HG03064 (cell line): ENCODE measurements around the gene ARL8A.
"Not testable (repeated sequence)": the region's sequence is repeated elsewhere in the genome, so short reads cannot be mapped to it uniquely, and the experiment has no call there.

Experiments used
- ATAC-seq: cut with Tn5 transposase; IDR thresholded peaks from one replicate; pipeline ENCODE4 v1.9.1; 2021; ENCODE audit warnings: low read depth; ENCODE audit not compliant: unreplicated experiment

Gene ARL8A

DNA sequence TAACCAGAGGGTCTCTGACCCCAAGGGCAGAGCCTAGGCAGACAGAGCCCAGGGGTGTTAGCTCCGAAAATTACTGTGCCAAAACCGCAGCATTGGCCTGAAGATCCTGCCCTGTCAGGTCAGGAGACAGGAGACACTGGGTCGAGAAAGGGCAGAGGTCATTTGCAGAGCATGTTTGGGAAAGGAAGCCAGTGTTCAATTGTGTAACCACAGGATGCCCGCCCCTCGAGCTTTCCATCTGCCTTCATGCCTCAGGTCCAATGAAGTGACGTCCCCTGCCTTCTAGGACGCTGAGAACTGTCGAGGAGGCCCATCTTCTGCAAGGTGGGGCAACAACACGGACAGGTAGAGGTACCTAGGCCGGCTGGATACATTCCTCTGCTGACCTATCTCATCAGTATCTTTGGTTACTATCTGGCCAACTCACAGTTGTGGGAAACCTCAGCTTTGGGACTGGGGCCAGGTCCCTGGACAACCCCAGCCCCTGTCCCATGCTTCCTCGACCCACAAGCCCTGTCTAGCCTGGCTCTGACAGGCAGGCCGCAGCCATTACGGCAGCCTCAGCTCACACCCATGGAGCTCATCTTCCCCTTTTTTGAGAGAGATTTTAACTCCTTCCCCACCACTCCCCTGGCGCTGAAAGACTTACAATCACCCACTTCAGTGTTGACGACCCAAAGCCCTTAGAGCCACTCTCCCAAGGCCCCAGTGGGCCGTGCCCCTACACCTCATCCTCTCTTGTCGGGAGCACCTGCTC, 1.3 kb downstream of the ARL8A start:
- no peak for ATAC-seq

DNA sequence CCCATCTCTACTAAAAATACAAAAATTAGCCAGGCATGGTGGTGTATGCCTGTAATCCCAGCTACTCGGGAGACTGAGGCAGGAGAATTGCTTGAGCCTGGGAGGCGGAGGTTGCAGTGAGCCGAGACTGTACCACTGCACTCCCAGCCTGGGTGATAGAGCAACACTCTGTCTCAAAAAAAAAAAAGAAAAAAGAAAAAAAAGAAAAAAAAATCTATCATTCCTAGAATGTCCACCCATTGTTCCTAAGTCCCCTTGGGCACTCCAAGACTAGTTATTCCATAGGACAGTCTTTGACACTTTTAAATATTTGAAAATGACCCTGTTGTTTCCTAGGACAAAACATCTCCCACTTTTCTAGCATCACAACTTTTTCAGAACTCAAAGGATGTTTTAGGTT, 3.1 kb downstream of the ARL8A start:
- not testable (repeated sequence) for ATAC-seq

DNA sequence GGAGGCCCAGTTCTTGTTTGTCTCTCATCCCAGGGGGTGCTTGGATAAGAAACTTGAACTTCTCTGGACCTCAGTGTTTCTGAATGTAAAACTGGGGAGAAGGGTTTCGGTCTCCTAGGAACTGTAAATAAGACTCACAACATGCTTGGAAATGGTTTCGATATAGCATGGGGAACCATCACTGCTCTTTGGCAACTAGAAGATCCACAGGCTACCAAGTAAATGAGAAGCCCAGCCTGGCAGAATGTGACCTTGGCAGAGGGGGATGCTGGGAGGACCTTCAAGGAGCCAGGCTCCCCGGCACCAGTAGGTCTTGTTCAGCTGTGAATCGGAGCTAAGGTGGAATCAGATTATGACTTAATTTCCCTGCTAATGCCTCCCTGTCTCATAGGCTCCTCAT, 3.7 kb downstream of the ARL8A start:
- no peak for ATAC-seq

DNA sequence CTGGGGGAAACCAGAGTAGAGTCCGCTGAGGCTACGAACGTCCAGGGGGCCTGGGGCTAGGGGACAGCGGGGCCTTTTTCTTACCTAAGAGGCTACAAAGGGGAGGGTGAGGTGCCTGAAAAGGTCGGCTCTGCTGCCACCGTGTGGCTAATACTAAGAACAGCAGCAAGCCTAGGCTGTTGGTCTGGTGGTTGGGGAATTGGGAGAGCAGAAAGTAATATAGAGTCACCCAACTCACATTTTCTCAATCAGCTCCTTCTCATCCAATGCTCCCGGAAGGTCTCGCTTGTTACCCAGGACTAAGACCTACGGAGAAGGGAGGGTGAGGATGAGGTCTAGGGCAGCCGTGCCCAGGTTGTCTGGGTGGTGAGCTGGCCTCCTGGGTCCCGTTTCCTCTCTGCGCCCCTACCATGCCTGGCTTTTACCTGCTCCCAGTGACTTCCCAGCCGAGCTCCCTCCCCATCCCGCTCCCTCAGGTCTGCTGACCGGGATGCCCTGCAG, 9.3 kb downstream of the ARL8A start:
- no peak for ATAC-seq

DNA sequence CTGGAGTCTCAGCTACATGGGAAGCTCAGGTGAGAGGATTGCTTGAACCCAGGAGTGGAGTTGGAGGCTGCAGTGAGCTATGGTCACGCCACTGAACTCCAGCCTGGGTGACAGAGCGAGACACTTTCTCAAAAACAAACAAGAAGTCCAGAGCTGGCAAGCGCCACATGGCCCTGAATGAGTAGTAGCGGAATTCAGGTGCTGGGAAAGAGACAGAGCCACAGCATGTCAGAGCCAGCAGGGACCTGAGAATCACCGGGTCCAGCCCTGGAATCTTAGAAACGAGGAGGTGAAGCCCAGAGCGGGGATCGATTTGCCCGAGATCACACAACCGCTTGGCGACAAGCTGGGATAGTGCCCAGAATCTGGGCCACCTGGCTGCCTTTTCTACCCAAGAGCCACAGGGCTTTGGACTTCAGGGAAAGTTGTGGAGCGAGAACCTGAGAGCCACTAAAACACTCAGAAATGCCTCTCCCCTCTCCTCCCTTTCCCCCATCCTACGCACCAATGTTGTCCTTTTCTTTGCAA, 9.8 kb downstream of the ARL8A start:
- ATAC-seq = no peak

DNA sequence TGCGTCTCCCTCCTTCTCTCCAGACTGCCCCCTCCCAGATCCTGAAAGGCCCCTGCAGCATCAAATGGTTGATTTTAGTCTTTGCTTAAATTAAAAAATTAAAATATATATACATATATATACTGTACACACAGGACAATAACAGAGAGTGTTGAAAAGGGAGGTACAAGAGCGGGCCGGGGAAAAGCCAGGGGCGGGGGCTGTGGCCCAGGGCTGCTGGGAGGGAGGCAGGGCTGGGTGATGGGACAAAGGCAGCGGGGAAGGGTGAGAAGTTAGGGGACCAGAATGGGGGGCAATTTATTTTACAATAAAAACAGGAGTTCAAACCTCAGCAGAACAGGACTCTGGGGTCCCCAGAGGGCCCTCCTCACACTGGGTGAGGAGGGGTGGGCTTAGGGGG, 10.5 kb downstream of the ARL8A start:
- no peak for ATAC-seq

DNA sequence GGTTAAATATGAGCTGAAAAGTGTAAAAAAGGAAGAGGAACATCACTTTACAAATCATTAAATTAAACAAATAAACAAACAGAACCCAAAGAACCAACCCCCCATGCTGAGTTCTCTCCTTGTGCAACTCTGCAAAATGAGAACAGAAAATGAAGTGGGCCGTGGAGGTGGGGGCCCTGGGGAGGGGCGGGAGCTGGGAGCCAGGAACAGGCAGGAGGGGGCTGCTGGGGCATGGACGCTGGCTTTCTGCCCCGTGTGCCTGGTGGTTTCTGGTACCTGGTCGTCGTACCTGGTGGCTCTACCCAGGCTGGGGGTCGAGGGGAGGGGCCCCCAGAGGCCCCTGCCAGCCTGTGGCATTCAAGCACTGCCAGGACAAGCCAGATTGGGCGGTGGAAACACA, 11.0 kb downstream of the ARL8A start:
- no peak for ATAC-seq

DNA sequence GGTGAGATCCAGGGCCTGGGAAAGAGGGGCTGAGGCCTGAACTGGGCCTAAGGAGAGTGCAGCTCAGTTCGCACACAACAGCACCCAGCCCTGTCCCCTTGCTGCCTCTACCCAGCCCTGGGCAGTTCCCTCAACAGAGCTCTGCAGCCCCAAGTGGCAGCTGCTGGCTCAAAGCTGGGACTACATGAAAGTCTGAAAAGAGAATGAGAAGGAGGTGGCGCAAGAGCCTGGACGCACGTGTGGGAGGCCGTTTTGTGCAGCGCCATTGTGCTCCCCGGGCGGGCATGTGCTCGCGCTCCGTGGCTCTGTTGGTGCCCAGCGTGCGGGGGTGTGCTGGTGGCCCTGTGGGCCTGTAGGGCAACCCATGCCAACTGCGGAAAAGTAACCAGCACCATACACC, 11.5 kb downstream of the ARL8A start:
- no peak for ATAC-seq

DNA sequence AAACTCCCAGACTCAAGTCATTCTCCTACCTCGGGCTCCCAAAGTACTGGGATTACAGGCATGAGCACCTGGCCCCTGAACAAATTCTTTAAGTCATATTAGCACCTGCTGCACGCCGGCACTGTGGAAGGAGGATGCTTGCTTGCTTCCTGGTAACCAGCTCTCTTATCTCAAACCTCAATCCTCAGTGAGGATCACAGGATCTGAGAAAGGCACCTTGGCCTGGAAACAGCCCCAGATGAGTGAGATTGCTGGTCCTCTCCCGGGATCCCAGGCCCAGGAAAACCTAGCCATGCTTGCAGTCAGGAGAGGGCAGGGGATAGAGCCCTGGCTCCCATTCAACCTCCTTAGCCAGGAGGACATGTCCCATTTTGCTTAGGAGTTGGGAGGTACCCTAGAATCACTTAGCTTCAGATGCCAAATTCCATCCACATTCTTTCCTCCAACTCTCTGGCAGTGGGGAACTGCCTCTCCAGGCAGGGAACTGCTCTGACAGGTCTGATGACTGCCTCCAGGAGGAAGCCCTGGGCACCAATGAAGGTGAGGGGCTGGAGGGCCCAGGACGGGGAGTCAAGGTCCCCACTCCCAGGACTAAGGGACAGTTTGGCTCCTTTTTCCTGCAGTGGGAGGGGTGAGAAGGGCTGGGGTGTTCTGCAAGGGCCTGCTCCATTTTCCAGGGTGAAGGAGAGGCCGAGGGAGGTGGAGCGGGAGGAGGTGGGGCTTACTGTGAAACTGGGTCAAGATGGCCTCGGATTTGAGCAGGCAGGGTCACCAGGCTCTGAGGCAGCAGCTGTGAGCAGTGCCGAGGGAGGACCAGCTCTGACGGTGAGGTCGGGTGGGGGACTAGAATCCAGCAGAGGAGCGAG, 12.3 kb downstream of the ARL8A start:
- no peak for ATAC-seq

DNA sequence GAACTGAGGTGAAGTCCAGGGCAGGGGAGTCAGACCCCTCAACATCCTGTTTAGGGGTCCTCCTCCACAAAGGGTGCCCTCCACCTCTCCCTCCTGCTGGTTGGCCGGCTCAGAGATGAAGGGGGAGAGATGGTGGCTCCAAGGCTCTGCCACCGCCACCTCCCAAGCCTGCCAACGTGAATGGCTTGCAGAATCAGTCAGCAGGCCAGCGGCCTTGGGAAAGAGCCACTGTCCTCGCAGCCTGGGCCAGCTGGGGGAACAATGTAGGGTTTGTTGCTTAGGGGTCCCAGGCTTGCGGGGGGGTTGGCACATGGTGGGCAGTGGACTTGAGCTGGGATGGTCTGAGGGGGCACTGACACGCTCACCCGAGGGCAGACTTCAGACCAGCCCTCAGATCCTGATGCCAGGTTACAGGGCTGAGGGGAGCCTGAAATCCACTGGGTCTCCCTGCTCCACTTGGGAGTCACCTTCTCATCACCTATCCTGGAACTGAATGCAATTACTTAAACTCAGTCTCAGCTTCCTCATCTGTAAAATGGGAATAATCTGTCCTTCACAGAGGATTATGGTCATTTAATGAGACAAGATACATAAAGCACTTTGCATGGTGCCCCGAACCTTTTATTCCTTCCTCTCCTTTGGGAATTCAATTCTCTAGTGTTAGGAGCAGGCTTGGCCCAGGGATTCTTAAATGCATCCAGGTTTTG, 13.6 kb downstream of the ARL8A start:
- ATAC-seq = no peak

DNA sequence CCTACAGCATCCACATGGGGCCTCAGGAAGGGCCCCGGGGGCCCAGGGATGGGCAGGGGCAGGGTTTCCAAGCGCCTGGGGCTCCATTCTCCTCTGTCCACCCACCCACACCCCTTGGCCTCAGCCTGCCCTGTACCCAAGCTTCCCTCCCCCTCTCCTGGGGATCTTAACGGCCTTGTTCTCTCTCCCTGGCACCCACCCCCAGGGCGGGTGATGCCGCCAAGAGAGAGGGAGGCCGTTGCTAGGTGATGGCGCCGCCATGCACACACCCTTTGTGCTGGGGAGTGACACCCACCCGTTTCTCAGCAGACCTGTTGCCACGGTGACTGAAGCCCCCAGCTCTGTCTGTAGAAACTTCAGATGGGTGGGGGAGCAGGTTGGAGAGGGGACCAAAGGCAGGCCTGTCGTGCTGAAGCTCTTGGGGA, 14.2 kb downstream of the ARL8A start:
- no peak for ATAC-seq

DNA sequence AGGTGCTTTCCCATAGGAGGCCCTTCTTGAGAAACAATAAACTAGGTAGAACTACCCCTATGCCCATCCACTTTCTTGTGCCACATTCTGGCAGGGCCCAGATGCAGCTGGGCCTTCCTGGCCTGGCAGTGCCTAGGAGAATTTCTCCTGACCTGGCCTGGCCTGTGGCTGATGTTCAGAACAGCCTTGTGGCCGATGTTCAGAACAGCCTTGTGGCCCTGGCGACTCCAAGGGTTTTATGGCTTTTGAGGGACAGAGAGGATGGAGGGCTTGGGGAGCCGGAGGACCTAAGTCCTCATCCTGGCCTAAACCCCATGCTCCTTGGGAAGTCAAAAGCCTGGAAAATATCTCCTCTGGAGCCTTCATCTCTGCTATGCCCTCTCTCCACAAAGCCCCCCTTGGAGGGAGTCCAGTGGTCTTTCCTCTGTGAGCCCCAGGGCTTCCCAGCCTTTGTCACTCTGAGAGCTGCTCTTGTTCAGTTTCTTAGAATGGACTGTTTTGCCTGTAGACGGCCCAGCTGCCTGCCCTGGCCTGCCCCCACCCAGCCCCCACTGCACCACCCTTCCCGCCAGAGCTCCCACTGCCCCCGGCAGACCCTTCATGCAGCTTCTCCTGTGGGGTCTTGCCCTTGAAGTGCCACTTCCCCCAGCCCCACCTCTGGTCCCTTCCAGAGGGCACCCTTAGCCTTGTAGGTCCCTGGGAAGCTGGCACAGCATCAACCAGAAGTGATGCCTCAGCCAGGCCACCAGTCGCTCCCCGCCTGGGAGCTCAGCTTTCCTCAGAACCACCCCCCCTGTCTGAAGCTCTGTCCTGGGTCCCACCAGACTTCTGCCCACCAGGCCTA, 14.9 kb downstream of the ARL8A start:
- no peak for ATAC-seq

DNA sequence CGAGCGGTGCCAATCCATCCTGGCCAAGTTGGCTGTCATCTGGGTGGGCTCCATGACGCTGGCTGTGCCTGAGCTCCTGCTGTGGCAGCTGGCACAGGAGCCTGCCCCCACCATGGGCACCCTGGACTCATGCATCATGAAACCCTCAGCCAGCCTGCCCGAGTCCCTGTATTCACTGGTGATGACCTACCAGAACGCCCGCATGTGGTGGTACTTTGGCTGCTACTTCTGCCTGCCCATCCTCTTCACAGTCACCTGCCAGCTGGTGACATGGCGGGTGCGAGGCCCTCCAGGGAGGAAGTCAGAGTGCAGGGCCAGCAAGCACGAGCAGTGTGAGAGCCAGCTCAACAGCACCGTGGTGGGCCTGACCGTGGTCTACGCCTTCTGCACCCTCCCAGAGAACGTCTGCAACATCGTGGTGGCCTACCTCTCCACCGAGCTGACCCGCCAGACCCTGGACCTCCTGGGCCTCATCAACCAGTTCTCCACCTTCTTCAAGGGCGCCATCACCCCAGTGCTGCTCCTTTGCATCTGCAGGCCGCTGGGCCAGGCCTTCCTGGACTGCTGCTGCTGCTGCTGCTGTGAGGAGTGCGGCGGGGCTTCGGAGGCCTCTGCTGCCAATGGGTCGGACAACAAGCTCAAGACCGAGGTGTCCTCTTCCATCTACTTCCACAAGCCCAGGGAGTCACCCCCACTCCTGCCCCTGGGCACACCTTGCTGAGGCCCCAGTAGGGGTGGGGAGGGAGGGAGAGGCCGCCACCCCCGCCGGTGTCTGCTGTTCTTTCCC, 16.5 kb downstream of the ARL8A start:
- no peak for ATAC-seq

DNA sequence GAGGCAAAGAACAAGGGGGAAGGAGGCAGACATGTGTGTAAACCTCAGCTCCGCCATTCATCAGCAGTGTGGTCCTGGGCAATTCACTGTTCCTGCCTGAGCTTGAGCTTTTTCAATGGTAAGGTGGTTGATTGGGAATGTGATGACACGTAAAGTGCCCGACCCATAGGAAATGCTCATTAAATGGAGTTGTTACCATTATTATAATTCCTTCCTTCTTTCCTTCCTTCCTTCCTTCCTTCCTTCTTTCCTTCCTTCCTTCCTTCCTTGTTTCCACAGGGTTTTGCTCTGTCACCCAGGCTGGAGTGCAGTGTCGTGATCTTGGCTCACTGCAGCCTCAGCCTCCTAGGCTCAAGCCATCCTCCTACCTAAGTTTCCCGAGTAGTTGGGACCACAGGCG, 17.5 kb downstream of the ARL8A start:
- ATAC-seq = no peak

DNA sequence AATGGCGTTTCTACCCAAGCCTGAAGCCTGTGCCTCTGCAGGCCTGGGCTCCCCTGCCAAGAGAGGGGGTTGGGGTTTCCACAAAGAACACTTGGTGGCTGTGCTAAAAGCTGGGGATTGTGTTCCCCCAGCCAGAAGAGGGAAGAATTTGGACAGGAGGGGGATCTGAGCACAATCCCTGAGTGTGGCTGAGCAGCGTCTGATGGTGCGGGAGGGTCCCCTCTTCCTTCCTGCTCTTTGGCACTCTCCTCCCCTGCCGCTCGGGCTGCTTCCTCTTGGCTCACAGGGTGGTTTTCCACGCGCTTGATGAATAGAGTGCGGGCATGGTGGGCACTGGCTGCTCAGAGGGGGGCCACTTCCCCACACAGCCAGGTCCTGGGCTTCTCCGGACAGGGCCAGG, 18.1 kb downstream of the ARL8A start:
- ATAC-seq = no peak

DNA sequence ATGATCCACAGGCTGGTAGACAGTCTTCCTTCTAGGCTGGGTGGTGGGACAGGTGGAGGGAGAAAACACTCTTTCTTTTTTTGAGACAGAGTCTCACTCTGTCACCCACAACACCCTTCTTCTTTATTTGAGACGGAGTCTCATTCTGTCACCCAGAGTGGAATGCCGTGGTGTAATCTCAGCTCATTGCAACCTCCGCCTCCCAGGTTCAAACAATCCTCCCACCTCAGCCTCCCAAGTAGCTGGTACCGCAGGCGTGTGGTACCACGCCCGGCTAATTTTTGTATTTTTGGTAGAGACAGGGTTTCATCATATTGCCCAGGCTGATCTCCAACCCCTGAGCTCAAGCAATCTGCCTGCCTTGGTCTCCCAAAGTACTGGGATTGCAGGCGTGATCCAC, 18.9 kb downstream of the ARL8A start:
- ATAC-seq = no peak

DNA sequence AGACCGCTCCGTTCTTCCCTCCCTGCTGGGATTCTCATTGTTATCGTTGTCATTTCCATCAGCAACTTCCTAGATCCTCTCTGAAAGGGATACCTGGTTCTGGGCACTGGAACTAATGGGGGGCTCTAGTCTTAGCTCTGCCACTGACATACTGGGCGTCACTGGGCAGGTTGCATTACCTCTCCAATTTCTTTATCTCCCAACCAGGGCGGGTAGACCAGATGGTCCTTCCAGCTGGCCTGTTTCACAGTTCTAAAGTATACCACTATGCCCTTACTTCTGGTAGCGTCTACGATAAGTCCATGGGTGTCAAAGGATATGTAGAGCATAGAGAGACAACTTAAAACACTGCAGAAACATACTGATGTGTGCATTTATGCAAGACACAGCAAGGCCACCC, 20.4 kb downstream of the ARL8A start:
- no peak for ATAC-seq

DNA sequence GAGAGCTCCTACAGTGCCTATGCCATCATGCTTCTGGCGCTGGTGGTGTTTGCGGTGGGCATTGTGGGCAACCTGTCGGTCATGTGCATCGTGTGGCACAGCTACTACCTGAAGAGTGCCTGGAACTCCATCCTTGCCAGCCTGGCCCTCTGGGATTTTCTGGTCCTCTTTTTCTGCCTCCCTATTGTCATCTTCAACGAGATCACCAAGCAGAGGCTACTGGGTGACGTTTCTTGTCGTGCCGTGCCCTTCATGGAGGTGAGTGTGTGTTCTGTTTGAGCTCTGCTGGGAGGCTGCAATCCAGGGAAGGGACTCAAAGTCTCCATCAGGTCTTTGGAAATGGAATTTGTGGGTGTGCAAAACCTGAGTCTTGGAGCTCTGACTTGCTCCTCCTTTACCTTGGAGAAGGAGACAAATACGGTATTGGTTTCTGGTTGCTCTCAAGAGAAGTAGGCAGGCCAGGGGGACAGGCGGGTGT, 21.2 kb downstream of the ARL8A start:
- ATAC-seq = no peak
